CD4-positive, alpha-beta T cell treated with Interleukin-17A for 4 hours (primary cell): ENCODE results near the gene DRD2.

Experiments
- DNase-seq: peaks from one replicate; pipeline ENCODE4 v3.0.0-alpha.2; 2020; ENCODE audit warnings: mixed read lengths

DRD2 gene

GRCh38 chr11:113397821-113398220 is 77.4 kb downstream of the DRD2 start:
- no peak for DNase-seq

- no peak for DNase-seq
These were observed 78.0 kb downstream of the DRD2 start for GRCh38 chr11:113397212-113397611.

- DNase-seq: no peak
These were observed 78.5 kb downstream of the DRD2 start for GRCh38 chr11:113396690-113397089.

GRCh38 chr11:113395782-113396336 is 79.3 kb downstream of the DRD2 start:
- no peak for DNase-seq

- DNase-seq: no peak
These were observed 80.3 kb downstream of the DRD2 start for GRCh38 chr11:113394919-113395318.

- no peak for DNase-seq
These were observed 81.7 kb downstream of the DRD2 start for GRCh38 chr11:113393501-113393985.

GRCh38 chr11:113392236-113392921 is 82.8 kb downstream of the DRD2 start:
- DNase-seq: no peak

- DNase-seq: no peak
These were observed 85.9 kb downstream of the DRD2 start for GRCh38 chr11:113389272-113389671.

GRCh38 chr11:113387605-113388211 is 87.5 kb downstream of the DRD2 start, which contains the start of gene ANKK1:
Gene ANKK1, plus strand, starts transcription at chr11:113387779. Its CDS starts 106 bp downstream, at chr11:113387885.
- DNase-seq: no peak

GRCh38 chr11:113386866-113387265 is 88.3 kb downstream of the DRD2 start:
- DNase-seq: no peak

- no peak for DNase-seq
These were observed 89.4 kb downstream of the DRD2 start for GRCh38 chr11:113385749-113386148.

- no peak for DNase-seq
These were observed 90.6 kb downstream of the DRD2 start for GRCh38 chr11:113384551-113384950.

GRCh38 chr11:113382121-113382520 is 93.1 kb downstream of the DRD2 start:
- DNase-seq: no peak

GRCh38 chr11:113378692-113379091 is 96.5 kb downstream of the DRD2 start:
- DNase-seq: no peak

GRCh38 chr11:113377681-113378412 is 97.4 kb downstream of the DRD2 start:
- no peak for DNase-seq

- DNase-seq: no peak
These were observed 99.0 kb downstream of the DRD2 start for GRCh38 chr11:113376156-113376555.

- no peak for DNase-seq
These were observed 99.8 kb downstream of the DRD2 start for GRCh38 chr11:113375402-113375801.

GRCh38 chr11:113373981-113374560 is 101.1 kb downstream of the DRD2 start:
- DNase-seq: no peak

GRCh38 chr11:113373306-113373705 is 101.9 kb downstream of the DRD2 start:
- no peak for DNase-seq

- no peak for DNase-seq
These were observed 102.9 kb downstream of the DRD2 start for GRCh38 chr11:113372309-113372708.

GRCh38 chr11:113370634-113371033 is 104.6 kb downstream of the DRD2 start:
- no peak for DNase-seq

- DNase-seq: no peak
These were observed 105.8 kb downstream of the DRD2 start for GRCh38 chr11:113369411-113369810.

GRCh38 chr11:113365895-113366294 is 109.3 kb downstream of the DRD2 start:
- DNase-seq: no peak
